OCI-M1 (cell line): ENCODE measurements around the gene RNF113A.
"Not testable (repeated sequence)": the region's sequence is repeated elsewhere in the genome, so short reads cannot be mapped to it uniquely, and the experiment has no call there.

Experiments
- DNase-seq: peaks from one replicate; lab custom pipeline; 2025; lab: John Stamatoyannopoulos, UW

The RNF113A gene

GRCh38 chrX:119871599-119872395 lies at the start of gene RNF113A, which contains the start of gene NDUFA1:
TSS of gene RNF113A (minus strand) at chrX:119871733. CDS start at chrX:119871613, 120 bp downstream.
TSS of gene NDUFA1 (plus strand) at chrX:119871832. CDS start at chrX:119871912, 80 bp downstream.
- DNase-seq, result peak; percentile 94

- DNase-seq, result no peak
Measured at GRCh38 chrX:119919835-119920585, 48.5 kb upstream of the RNF113A start.

GRCh38 chrX:119917877-119918276 lies 46.3 kb upstream of the RNF113A start:
- no peak for DNase-seq

- DNase-seq, result no peak
Measured at GRCh38 chrX:119916310-119916709, 44.8 kb upstream of the RNF113A start.

GRCh38 chrX:119900976-119901375 lies 29.4 kb upstream of the RNF113A start:
- DNase-seq, result no peak

- DNase-seq, result no peak
Measured at GRCh38 chrX:119899125-119899524, 27.6 kb upstream of the RNF113A start.

- no peak for DNase-seq
Measured at GRCh38 chrX:119895843-119896326, 24.4 kb upstream of the RNF113A start, which contains the start of gene AKAP14. TSS of gene AKAP14 (plus strand) at chrX:119895893. CDS start at chrX:119903224, 7,331 bp downstream.

- not testable (repeated sequence) for DNase-seq
Measured at GRCh38 chrX:119891961-119892692, 20.6 kb upstream of the RNF113A start.

- DNase-seq, result not testable (repeated sequence)
Measured at GRCh38 chrX:119890626-119891025, 19.1 kb upstream of the RNF113A start.

GRCh38 chrX:119887721-119888425 lies 16.3 kb upstream of the RNF113A start:
- DNase-seq, result peak; percentile 17

- DNase-seq, result peak; percentile 93
Measured at GRCh38 chrX:119885554-119886428, 14.3 kb upstream of the RNF113A start.

- DNase-seq, result peak; percentile 70
Measured at GRCh38 chrX:119880552-119881437, 9.3 kb upstream of the RNF113A start.

GRCh38 chrX:119880076-119880475 lies 8.5 kb upstream of the RNF113A start:
- DNase-seq, result no peak

GRCh38 chrX:119878740-119879139 lies 7.2 kb upstream of the RNF113A start:
- no peak for DNase-seq

GRCh38 chrX:119871245-119871598 lies 311 bp downstream of the RNF113A start:
- DNase-seq, result no peak

GRCh38 chrX:119870626-119871131 lies 854 bp downstream of the RNF113A start:
- DNase-seq, result peak; percentile 51

- no peak for DNase-seq
Measured at GRCh38 chrX:119853444-119853843, 18.1 kb downstream of the RNF113A start.

GRCh38 chrX:119852382-119853353 lies 18.9 kb downstream of the RNF113A start, which contains the start of gene UPF3B:
TSS of gene UPF3B (minus strand) at chrX:119852963. CDS start at chrX:119852928, 35 bp downstream.
- peak; percentile 98 for DNase-seq
